SU-DHL-6 (cell line): Measurements from ENCODE around the gene KRT71.

Experiments used
- CTCF ChIP-seq: fragments of 200-600 bp; sonication (generic); IDR thresholded peaks from one replicate; pipeline ENCODE4 v1.5.1; 2017; ENCODE audit warnings: antibody characterized with exemption, mild to moderate bottlenecking, low read length, moderate library complexity; ENCODE audit not compliant: insufficient read depth, poor library complexity, severe bottlenecking
- EZH2phosphoT487 ChIP-seq: fragments of 200-600 bp; sonication (generic), shearing (Covaris generic); conservative IDR thresholded peaks from 2 replicates; pipeline ENCODE4 v1.6.1; 2018; ENCODE audit warnings: mild to moderate bottlenecking, antibody characterized with exemption, low read length, moderate library complexity, mixed read lengths

- TF ChIP-seq CTCF: no peak
- no peak for TF ChIP-seq EZH2phosphoT487
Measured at GRCh38 chr12:52570511-52570910, 17.6 kb upstream of the KRT71 start.
